Vagina (tissue), 2 donors: Measurements from ENCODE around the gene CDH13. TPM values are rescaled to one million over a fixed set of nuclear protein-coding genes. Genes with fewer than 3 reads are reported as not detected.

Experiments used
- DNase-seq, 2 donors: peaks; one replicate each; pipeline ENCODE4 v3.0.0-alpha.2; 2017; ENCODE audit errors: extremely low spot score in 2 of 2
- H3K27ac ChIP-seq: fragments of 200-600 bp; sonication (generic); one replicate; pipeline ENCODE4 v1.5.1; 2019
- H3K27me3 ChIP-seq: fragments of 200-600 bp; sonication (generic); one replicate; pipeline ENCODE4 v1.5.1; 2019
- H3K36me3 ChIP-seq, 2 donors: fragments of 200-600 bp; sonication (generic); one replicate each; pipeline ENCODE4 v1.5.1; 2017 to 2019
- H3K4me1 ChIP-seq: fragments of 200-600 bp; sonication (generic); one replicate; pipeline ENCODE4 v1.5.1; 2019
- H3K4me3 ChIP-seq, 2 donors: fragments of 200-600 bp; sonication (generic); 1 replicate in 1 of 2; 2 replicates in 1 of 2; pipeline ENCODE4 v1.5.1; 2016 to 2019
- H3K9me3 ChIP-seq: fragments of 200-600 bp; sonication (generic); one replicate; pipeline ENCODE4 v1.5.1; 2019
- POLR2A ChIP-seq, 2 donors: fragments of 450-650 bp; IDR thresholded peaks; one replicate each; pipeline ENCODE4 v1.6.1; 2017; ENCODE audit warnings: antibody characterized with exemption in 2 of 2, mild to moderate bottlenecking in 2 of 2, moderate library complexity in 2 of 2
- POLR2AphosphoS5 ChIP-seq, 2 donors: sonication (generic); formaldehyde crosslinking; IDR thresholded peaks; one replicate each; pipeline ENCODE4 v1.9.0; 2017; ENCODE audit warnings: antibody characterized with exemption in 2 of 2, mild to moderate bottlenecking in 2 of 2, low read depth in 1 of 2; ENCODE audit not compliant: insufficient read depth in 1 of 2
- intact Hi-C: fragments of 100-400 bp; cut with DNase I; formaldehyde crosslinking; loops from one replicate; pipeline ENCODE4 v1.15.1; 2023
- total RNA-seq: library from RNA; depleted of rRNA; stranded (reverse); fragments of >200 nt; gene quantifications from one replicate; pipeline ENCODE4 v1.2.3, GENCODE V29; 2016
- TF ChIP-seq, protein P1 (sequence below), 3 experiments: fragments of 450-650 bp in 2 of 3; fragments of 200-600 bp in 1 of 3; sonication (generic) in 1 of 3; IDR thresholded peaks; one replicate each; pipeline ENCODE4 v1.5.1; 2017 to 2019; ENCODE audit warnings: antibody characterized with exemption in 3 of 3, mild to moderate bottlenecking in 2 of 3, moderate library complexity in 2 of 3

The CDH13 gene
- total RNA-seq, 1 donor from 2014 or later: 123 TPM

DNA sequence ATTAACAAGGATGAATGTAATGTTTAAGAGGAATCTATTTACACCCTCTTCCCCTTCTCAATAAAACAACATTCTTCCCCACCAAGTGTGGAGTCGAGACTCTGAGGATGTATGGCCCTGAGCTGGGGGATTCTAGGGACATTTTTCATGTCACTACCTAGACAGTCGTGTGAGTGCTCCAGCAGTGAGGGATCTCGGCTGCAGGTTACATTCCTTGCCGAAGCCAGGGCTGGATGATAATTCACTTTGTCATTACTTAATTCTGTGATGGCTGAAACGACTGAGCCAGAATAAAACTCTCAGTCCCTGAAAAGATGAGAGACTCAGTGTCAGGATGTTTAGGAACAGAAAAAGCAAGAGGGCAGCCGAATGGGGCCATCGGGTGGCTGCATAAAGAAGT, 1074.1 kb downstream of the CDH13 start:
- Histone ChIP-seq H3K9me3 (no peaks in the 10 kb centered on the region), H3K4me1 (no peaks in the 10 kb centered on the region), H3K36me3 (no peaks in the 10 kb centered on the region), H3K27me3 (no peaks in the 10 kb centered on the region), H3K4me3 (no peak overlapping the region), H3K27ac (no peak overlapping the region)
- intact Hi-C loops: no loop called here
- DNase-seq: no peak
- TF ChIP-seq, protein P1, sequence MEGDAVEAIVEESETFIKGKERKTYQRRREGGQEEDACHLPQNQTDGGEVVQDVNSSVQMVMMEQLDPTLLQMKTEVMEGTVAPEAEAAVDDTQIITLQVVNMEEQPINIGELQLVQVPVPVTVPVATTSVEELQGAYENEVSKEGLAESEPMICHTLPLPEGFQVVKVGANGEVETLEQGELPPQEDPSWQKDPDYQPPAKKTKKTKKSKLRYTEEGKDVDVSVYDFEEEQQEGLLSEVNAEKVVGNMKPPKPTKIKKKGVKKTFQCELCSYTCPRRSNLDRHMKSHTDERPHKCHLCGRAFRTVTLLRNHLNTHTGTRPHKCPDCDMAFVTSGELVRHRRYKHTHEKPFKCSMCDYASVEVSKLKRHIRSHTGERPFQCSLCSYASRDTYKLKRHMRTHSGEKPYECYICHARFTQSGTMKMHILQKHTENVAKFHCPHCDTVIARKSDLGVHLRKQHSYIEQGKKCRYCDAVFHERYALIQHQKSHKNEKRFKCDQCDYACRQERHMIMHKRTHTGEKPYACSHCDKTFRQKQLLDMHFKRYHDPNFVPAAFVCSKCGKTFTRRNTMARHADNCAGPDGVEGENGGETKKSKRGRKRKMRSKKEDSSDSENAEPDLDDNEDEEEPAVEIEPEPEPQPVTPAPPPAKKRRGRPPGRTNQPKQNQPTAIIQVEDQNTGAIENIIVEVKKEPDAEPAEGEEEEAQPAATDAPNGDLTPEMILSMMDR (IDR thresholded peaks at IDR 0.05): no peak
- TF ChIP-seq POLR2AphosphoS5 (IDR thresholded peaks at IDR 0.05; ENCODE audit: insufficient read depth in 1 of 2, low read depth in 1 of 2): no peak
- no peak for TF ChIP-seq POLR2A (IDR thresholded peaks at IDR 0.05)

DNA sequence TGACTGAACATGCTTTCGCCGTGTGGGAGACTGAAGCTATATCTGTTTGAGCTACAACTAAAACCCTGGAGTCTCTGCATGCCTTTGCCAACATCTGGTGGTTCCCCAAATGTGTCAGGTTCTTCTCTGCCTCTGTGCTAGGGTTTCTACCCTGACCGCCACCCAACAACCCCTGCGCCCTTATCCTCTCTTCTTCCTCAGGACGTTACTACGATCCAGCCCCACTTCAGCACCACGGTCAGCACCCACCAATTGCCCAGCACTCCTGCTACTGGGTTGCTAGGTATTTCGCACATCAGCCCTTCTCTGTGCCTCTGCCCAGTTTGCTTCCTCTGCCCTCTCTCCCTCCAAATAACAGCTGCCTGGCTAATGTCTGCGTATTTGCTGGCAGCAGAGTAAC, 1074.7 kb downstream of the CDH13 start:
- DNase-seq: no peak
- Histone ChIP-seq H3K27ac (no peak overlapping the region), H3K4me3 (no peak overlapping the region), H3K27me3 (no peaks in the 10 kb centered on the region), H3K36me3 (no peaks in the 10 kb centered on the region), H3K9me3 (no peaks in the 10 kb centered on the region), H3K4me1 (no peaks in the 10 kb centered on the region)
- TF ChIP-seq, protein P1 (IDR thresholded peaks at IDR 0.05): no peak
- TF ChIP-seq POLR2A (IDR thresholded peaks at IDR 0.05) (no peak), POLR2AphosphoS5 (IDR thresholded peaks at IDR 0.05; ENCODE audit: insufficient read depth in 1 of 2, low read depth in 1 of 2) (no peak)
- intact Hi-C loops: no loop called here

DNA sequence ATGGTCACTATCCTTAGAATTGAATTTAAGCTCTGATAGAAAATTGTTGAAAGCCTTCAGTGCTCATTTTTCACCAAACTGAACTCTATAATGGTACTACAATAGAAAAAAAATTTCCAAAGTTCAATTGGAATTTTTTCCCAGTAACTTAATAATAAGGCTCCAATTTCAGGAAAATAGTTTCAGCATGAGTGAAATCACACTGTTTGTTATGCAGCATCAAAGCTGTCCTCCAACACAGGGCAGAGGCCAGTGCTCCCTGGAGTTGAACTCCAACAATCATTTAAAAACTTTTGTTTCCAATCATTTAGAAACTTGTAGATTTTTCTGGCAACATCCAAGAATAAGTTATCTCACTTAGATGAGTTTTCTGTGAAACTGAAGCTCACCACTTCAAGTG, 1077.9 kb downstream of the CDH13 start:
- intact Hi-C loops: no loop called here
- DNase-seq: no peak

DNA sequence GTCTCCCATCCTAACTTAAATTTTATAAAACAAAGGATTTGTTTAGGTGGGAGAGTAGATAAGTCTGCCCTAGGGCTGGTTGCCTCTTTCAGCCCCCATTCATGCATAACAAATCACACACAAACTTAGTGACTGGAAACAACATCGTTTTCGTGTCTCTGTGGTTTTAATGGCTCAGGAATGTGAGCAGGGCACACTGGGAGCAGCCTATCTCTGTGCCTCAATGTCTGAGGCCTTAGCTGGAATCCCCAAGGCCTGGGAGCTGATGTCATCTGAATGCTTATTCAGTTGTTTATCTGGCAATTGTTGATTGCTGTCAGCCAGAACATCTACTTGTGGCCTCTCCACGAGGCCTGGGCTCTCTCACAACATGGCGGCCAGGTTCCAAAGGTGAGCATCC, 1079.1 kb downstream of the CDH13 start:
- TF ChIP-seq POLR2AphosphoS5 (IDR thresholded peaks at IDR 0.05; ENCODE audit: insufficient read depth in 1 of 2, low read depth in 1 of 2): no peak
- TF ChIP-seq POLR2A (IDR thresholded peaks at IDR 0.05): no peak
- no peak for DNase-seq
- Histone ChIP-seq H3K36me3 (no peaks in the 10 kb centered on the region), H3K9me3 (no peaks in the 10 kb centered on the region), H3K27me3 (no peaks in the 10 kb centered on the region), H3K27ac (no peak overlapping the region), H3K4me1 (no peaks in the 10 kb centered on the region), H3K4me3 (no peak overlapping the region)
- intact Hi-C loops: no loop called here

More for the DNA sequence above, 1077.9 kb downstream of the CDH13 start:
- Histone ChIP-seq H3K27ac (no peak overlapping the region), H3K4me3 (no peak overlapping the region), H3K36me3 (no peaks in the 10 kb centered on the region), H3K9me3 (no peaks in the 10 kb centered on the region), H3K27me3 (no peaks in the 10 kb centered on the region), H3K4me1 (no peaks in the 10 kb centered on the region)
- TF ChIP-seq POLR2AphosphoS5 (IDR thresholded peaks at IDR 0.05; ENCODE audit: insufficient read depth in 1 of 2, low read depth in 1 of 2) (no peak), POLR2A (IDR thresholded peaks at IDR 0.05) (no peak)
- TF ChIP-seq, protein P1 (IDR thresholded peaks at IDR 0.05): no peak

DNA sequence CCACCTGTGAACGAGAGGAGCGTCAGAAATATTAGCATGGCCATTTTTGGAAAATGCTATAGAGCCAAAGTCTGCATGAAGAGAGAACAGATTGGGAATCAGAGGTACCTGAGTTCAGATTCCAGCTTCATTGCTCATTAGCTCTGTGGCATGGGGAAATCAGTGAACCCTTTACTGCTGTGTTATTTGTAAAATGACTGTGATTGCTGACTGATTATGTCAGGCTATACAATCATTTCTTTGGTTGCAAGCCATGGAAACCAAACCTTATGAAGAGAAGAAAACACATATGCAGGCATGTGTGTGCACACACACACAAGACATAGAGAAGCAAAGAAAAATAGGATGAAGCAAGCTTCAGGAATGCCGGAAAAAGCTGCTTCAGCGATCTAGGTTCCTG, 1079.6 kb downstream of the CDH13 start:
- H3K4me3 ChIP-seq: no peak overlapping the region

More for the DNA sequence above, 1079.6 kb downstream of the CDH13 start:
- intact Hi-C loops: no loop called here
- Histone ChIP-seq H3K27ac (no peak overlapping the region), H3K27me3 (no peaks in the 10 kb centered on the region), H3K4me1 (no peaks in the 10 kb centered on the region), H3K9me3 (no peaks in the 10 kb centered on the region), H3K36me3 (no peaks in the 10 kb centered on the region)
- no peak for DNase-seq
- no peak for TF ChIP-seq POLR2AphosphoS5 (IDR thresholded peaks at IDR 0.05; ENCODE audit: insufficient read depth in 1 of 2, low read depth in 1 of 2)
- no peak for TF ChIP-seq POLR2A (IDR thresholded peaks at IDR 0.05)
- TF ChIP-seq, protein P1 (IDR thresholded peaks at IDR 0.05): no peak
